Neutrophil (primary cell): ENCODE results near the gene MPDU1.

Experiments
- H3K27ac ChIP-seq: fragments of 200-600 bp; sonication (generic); 2 replicates; pipeline ENCODE4 v1.5.1; 2016; ENCODE audit warnings: mild to moderate bottlenecking, moderate library complexity
- H3K27me3 ChIP-seq: fragments of 200-600 bp; sonication (generic); 2 replicates; pipeline ENCODE4 v1.6.0; 2016; ENCODE audit warnings: mild to moderate bottlenecking
- H3K36me3 ChIP-seq: fragments of 200-600 bp; sonication (generic); 2 replicates; pipeline ENCODE4 v1.5.1; 2017
- H3K4me1 ChIP-seq, 2 experiments: fragments of 200-600 bp in 1 of 2; sonication (generic) in 1 of 2; 1 replicate in 1 of 2; 2 replicates in 1 of 2; pipeline versions ENCODE4 v1.5.1 to v1.6.1; 2013 to 2016; ENCODE audit warnings: low read depth in 1 of 2, low read length in 1 of 2, mild to moderate bottlenecking in 1 of 2, moderate library complexity in 1 of 2; ENCODE audit not compliant: control insufficient read depth in 1 of 2, insufficient read depth in 1 of 2
- H3K4me3 ChIP-seq, 2 experiments: fragments of 200-600 bp in 1 of 2; sonication (generic) in 1 of 2; 1 replicate in 1 of 2; 2 replicates in 1 of 2; pipeline ENCODE4 v1.5.1; 2013 to 2016; ENCODE audit warnings: low read depth in 1 of 2, low read length in 1 of 2, mild to moderate bottlenecking in 1 of 2, moderate library complexity in 1 of 2
- H3K9me3 ChIP-seq: fragments of 200-600 bp; sonication (generic); 2 replicates; pipeline ENCODE4 v1.5.1; 2016
- TF ChIP-seq, protein P1 (sequence below): fragments of 200-600 bp; sonication (generic); IDR thresholded peaks from 2 replicates; pipeline ENCODE4 v1.5.1; 2016; ENCODE audit warnings: antibody characterized with exemption

Gene MPDU1

DNA sequence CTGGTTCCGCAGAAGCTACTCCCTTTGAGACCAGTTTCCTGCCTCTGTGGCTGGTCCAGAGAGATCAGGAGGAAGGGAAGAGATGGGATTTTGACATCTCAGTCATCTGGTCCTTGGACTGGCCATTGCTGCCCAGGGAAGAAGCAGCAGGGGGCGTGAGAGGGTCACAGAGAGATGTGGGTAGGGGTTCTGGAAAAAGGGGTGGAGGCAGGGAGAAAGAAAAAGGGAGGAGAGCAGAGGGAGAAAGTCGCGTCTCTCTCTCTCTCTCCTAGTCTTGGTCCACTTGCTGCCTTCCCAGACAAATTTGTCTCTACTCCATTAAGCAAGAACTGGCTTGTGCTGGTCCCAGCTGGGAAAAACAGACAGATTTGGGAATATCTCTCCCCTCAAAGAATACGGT, 50.7 kb downstream of the MPDU1 start:
- Histone ChIP-seq H3K27ac (no peak overlapping the region), H3K4me3 (no peak overlapping the region), H3K4me1 (no peaks in the 10 kb centered on the region), H3K27me3 (peaks cover 11% of the 10 kb centered on the region), H3K36me3 (no peaks in the 10 kb centered on the region), H3K9me3 (no peaks in the 10 kb centered on the region)
- TF ChIP-seq, protein P1, sequence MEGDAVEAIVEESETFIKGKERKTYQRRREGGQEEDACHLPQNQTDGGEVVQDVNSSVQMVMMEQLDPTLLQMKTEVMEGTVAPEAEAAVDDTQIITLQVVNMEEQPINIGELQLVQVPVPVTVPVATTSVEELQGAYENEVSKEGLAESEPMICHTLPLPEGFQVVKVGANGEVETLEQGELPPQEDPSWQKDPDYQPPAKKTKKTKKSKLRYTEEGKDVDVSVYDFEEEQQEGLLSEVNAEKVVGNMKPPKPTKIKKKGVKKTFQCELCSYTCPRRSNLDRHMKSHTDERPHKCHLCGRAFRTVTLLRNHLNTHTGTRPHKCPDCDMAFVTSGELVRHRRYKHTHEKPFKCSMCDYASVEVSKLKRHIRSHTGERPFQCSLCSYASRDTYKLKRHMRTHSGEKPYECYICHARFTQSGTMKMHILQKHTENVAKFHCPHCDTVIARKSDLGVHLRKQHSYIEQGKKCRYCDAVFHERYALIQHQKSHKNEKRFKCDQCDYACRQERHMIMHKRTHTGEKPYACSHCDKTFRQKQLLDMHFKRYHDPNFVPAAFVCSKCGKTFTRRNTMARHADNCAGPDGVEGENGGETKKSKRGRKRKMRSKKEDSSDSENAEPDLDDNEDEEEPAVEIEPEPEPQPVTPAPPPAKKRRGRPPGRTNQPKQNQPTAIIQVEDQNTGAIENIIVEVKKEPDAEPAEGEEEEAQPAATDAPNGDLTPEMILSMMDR = no peak

DNA sequence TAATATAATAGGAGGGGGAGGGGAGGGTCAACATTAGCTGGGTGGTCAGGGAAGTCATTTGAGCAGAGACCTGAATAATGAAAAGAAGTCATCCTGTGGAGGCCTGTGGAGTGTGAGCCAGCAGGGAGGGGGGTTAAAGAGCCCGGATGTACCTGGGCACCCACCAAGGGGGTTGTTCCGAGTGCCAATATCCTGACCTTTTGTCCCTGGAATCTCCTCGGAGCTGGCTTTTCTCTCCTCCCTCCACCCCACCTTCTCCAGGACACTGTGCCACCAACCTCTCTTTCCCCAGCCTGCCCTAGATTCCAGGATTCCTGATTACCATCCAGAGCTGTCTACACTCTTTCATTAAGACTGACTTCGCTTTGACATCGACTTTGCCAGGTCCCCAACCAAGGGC, 52.5 kb downstream of the MPDU1 start:
- Histone ChIP-seq H3K27ac (no peak overlapping the region), H3K27me3 (peaks cover 11% of the 10 kb centered on the region), H3K4me3 (no peak overlapping the region), H3K4me1 (no peaks in the 10 kb centered on the region), H3K36me3 (no peaks in the 10 kb centered on the region), H3K9me3 (no peaks in the 10 kb centered on the region)
- TF ChIP-seq, protein P1 = no peak
